ENCODE results near the gene SCAF8.
A peak's percentile ranks its signal among the peaks of the same experiment; 100 is the strongest.
"Not testable (repeated sequence)": the region's sequence is repeated elsewhere in the genome, so short reads cannot be mapped to it uniquely, and the experiment has no call there.

The SCAF8 gene

GRCh38 chr6:154792325-154792724 is 59.1 kb downstream of the SCAF8 start:
- DNase-seq = no peak
- Mint-ChIP-seq H3K27me3 (no peaks in the 10 kb centered on the region), H3K27ac (no peak overlapping the region), H3K4me1 (peaks cover 11% of the 10 kb centered on the region), H3K4me3 (no peak overlapping the region), H3K9me3 (no peaks in the 10 kb centered on the region)
- ATAC-seq = no peak

- H3K4me3 Mint-ChIP-seq = no peak overlapping the region
- ATAC-seq (no peak), DNase-seq (no peak)
- peaks cover 11% of the 10 kb centered on the region for H3K4me1 Mint-ChIP-seq
- no peak overlapping the region for H3K27ac Mint-ChIP-seq
- H3K27me3 Mint-ChIP-seq = no peaks in the 10 kb centered on the region
- H3K9me3 Mint-ChIP-seq = no peaks in the 10 kb centered on the region
These were observed 59.5 kb downstream of the SCAF8 start for GRCh38 chr6:154792761-154793160.

GRCh38 chr6:154796484-154796883 is 63.3 kb downstream of the SCAF8 start:
- H3K27me3 Mint-ChIP-seq = no peaks in the 10 kb centered on the region
- H3K4me3 Mint-ChIP-seq = no peak overlapping the region
- no peak for DNase-seq
- H3K4me1 Mint-ChIP-seq = peaks cover 28% of the 10 kb centered on the region
- no peak overlapping the region for H3K27ac Mint-ChIP-seq
- no peaks in the 10 kb centered on the region for H3K9me3 Mint-ChIP-seq
- ATAC-seq = no peak

GRCh38 chr6:154797857-154798256 is 64.6 kb downstream of the SCAF8 start:
- Mint-ChIP-seq H3K27ac (no peak overlapping the region), H3K4me1 (peaks cover 19% of the 10 kb centered on the region), H3K27me3 (no peaks in the 10 kb centered on the region), H3K4me3 (no peak overlapping the region), H3K9me3 (no peaks in the 10 kb centered on the region)
- ATAC-seq (no peak), DNase-seq (no peak)

GRCh38 chr6:154800338-154800737 is 67.1 kb downstream of the SCAF8 start:
- DNase-seq = no peak
- peak overlapping the region; percentile 4 to 74 for H3K27ac Mint-ChIP-seq
- H3K9me3 Mint-ChIP-seq = no peaks in the 10 kb centered on the region
- peaks cover 19% of the 10 kb centered on the region for H3K4me1 Mint-ChIP-seq
- H3K4me3 Mint-ChIP-seq = peak overlapping the region in 1 of 2 donors; percentile 11
- ATAC-seq = peak; percentile 72
- H3K27me3 Mint-ChIP-seq = no peaks in the 10 kb centered on the region

GRCh38 chr6:154805288-154805911 is 72.2 kb downstream of the SCAF8 start:
- no peaks in the 10 kb centered on the region for H3K9me3 Mint-ChIP-seq
- peaks cover 5% of the 10 kb centered on the region for H3K4me1 Mint-ChIP-seq
- no peak overlapping the region for H3K27ac Mint-ChIP-seq
- ATAC-seq (no peak), DNase-seq (no peak)
- H3K27me3 Mint-ChIP-seq = no peaks in the 10 kb centered on the region
- no peak overlapping the region for H3K4me3 Mint-ChIP-seq

GRCh38 chr6:154806804-154807203 is 73.6 kb downstream of the SCAF8 start:
- H3K9me3 Mint-ChIP-seq = no peaks in the 10 kb centered on the region
- DNase-seq (no peak), ATAC-seq (no peak)
- H3K4me3 Mint-ChIP-seq = no peak overlapping the region
- no peaks in the 10 kb centered on the region for H3K4me1 Mint-ChIP-seq
- H3K27ac Mint-ChIP-seq = no peak overlapping the region
- H3K27me3 Mint-ChIP-seq = no peaks in the 10 kb centered on the region

GRCh38 chr6:154811663-154812062 is 78.4 kb downstream of the SCAF8 start:
- H3K9me3 Mint-ChIP-seq, H3K4me3 Mint-ChIP-seq, H3K27me3 Mint-ChIP-seq, DNase-seq, ATAC-seq, H3K4me1 Mint-ChIP-seq, H3K27ac Mint-ChIP-seq: not testable (repeated sequence)

- ATAC-seq (no peak), DNase-seq (no peak)
- Mint-ChIP-seq H3K4me3 (no peak overlapping the region), H3K27me3 (no peaks in the 10 kb centered on the region), H3K27ac (peak overlapping the region in 1 of 2 donors; percentile 9), H3K4me1 (no peaks in the 10 kb centered on the region), H3K9me3 (no peaks in the 10 kb centered on the region)
These were observed 80.8 kb downstream of the SCAF8 start for GRCh38 chr6:154814063-154814462.

GRCh38 chr6:154815938-154816820 is 83.0 kb downstream of the SCAF8 start:
- Mint-ChIP-seq H3K4me3 (no peak overlapping the region), H3K27me3 (no peaks in the 10 kb centered on the region), H3K27ac (peak overlapping the region in 1 of 2 donors; percentile 43), H3K4me1 (no peaks in the 10 kb centered on the region), H3K9me3 (no peaks in the 10 kb centered on the region)
- no peak for ATAC-seq
- no peak for DNase-seq

- Mint-ChIP-seq H3K27me3 (no peaks in the 10 kb centered on the region), H3K4me3 (no peak overlapping the region), H3K4me1 (no peaks in the 10 kb centered on the region), H3K9me3 (no peaks in the 10 kb centered on the region), H3K27ac (no peak overlapping the region)
- ATAC-seq (no peak), DNase-seq (no peak)
These were observed 87.9 kb downstream of the SCAF8 start for GRCh38 chr6:154821099-154821498.

- no peak for DNase-seq
- no peaks in the 10 kb centered on the region for H3K4me1 Mint-ChIP-seq
- no peak overlapping the region for H3K27ac Mint-ChIP-seq
- ATAC-seq = no peak
- no peak overlapping the region for H3K4me3 Mint-ChIP-seq
- no peaks in the 10 kb centered on the region for H3K9me3 Mint-ChIP-seq
- no peaks in the 10 kb centered on the region for H3K27me3 Mint-ChIP-seq
These were observed 88.4 kb downstream of the SCAF8 start for GRCh38 chr6:154821638-154822037.

GRCh38 chr6:154822947-154823558 is 89.8 kb downstream of the SCAF8 start:
- DNase-seq = no peak
- ATAC-seq = no peak
- H3K4me1 Mint-ChIP-seq = no peaks in the 10 kb centered on the region
- no peak overlapping the region for H3K27ac Mint-ChIP-seq
- no peaks in the 10 kb centered on the region for H3K9me3 Mint-ChIP-seq
- H3K27me3 Mint-ChIP-seq = no peaks in the 10 kb centered on the region
- H3K4me3 Mint-ChIP-seq = no peak overlapping the region

- Mint-ChIP-seq H3K27ac (no peak overlapping the region), H3K27me3 (no peaks in the 10 kb centered on the region), H3K4me3 (no peak overlapping the region), H3K4me1 (no peaks in the 10 kb centered on the region), H3K9me3 (no peaks in the 10 kb centered on the region)
- DNase-seq (no peak), ATAC-seq (no peak)
These were observed 90.9 kb downstream of the SCAF8 start for GRCh38 chr6:154824076-154824475.

GRCh38 chr6:154829970-154830369 is 96.8 kb downstream of the SCAF8 start:
- ATAC-seq = no peak
- Mint-ChIP-seq H3K4me3 (no peak overlapping the region), H3K27me3 (no peaks in the 10 kb centered on the region), H3K27ac (no peak overlapping the region), H3K4me1 (peaks cover 14% of the 10 kb centered on the region), H3K9me3 (no peaks in the 10 kb centered on the region)
- DNase-seq = no peak

- H3K9me3 Mint-ChIP-seq = no peaks in the 10 kb centered on the region
- peaks cover 14% of the 10 kb centered on the region for H3K4me1 Mint-ChIP-seq
- DNase-seq (no peak), ATAC-seq (no peak)
- H3K27me3 Mint-ChIP-seq = no peaks in the 10 kb centered on the region
- no peak overlapping the region for H3K27ac Mint-ChIP-seq
- no peak overlapping the region for H3K4me3 Mint-ChIP-seq
These were observed 97.6 kb downstream of the SCAF8 start for GRCh38 chr6:154830771-154831170.

All from stimulated activated naive CD8-positive, alpha-beta T cell treated with anti-CD3 and anti-CD28 coated beads, Interleukin-15, amount 100 ng/mL, for 72 hours (primary cell).